GM12891 (cell line): Measurements from ENCODE around the gene EYS.
"Not testable (repeated sequence)": the region's sequence is repeated elsewhere in the genome, so short reads cannot be mapped to it uniquely, and the experiment has no call there.

Experiments
- DNase-seq: peaks from one replicate; pipeline ENCODE4 v3.0.0; 2011; ENCODE audit warnings: low spot score; ENCODE audit not compliant: insufficient read length
- FAIRE-seq: peaks from 2 replicates; lab custom pipeline; 2011; peaks lifted over from hg19 to GRCh38; lab: Jason Lieb, UNC
- PAX5 ChIP-seq: IDR thresholded peaks from 2 replicates; pipeline ENCODE4 v1.6.1; 2011; ENCODE audit warnings: low read length, moderate library complexity, mild to moderate bottlenecking; ENCODE audit not compliant: insufficient read depth, severe bottlenecking
- POLR2A ChIP-seq: IDR thresholded peaks from 2 replicates; pipeline ENCODE4 v1.6.1; 2011; ENCODE audit warnings: low read depth, low read length, control low read depth
- POLR2AphosphoS5 ChIP-seq: IDR thresholded peaks from 2 replicates; pipeline ENCODE4 v1.6.1; 2011; ENCODE audit warnings: low read depth, low read length, control low read depth
- POU2F2 ChIP-seq: IDR thresholded peaks from 2 replicates; pipeline ENCODE4 v1.6.1; 2011; ENCODE audit warnings: low read depth, mild to moderate bottlenecking, control low read depth, low read length, moderate library complexity
- SPI1 ChIP-seq: IDR thresholded peaks from 2 replicates; pipeline ENCODE4 v1.6.1; 2011; ENCODE audit warnings: low read depth, low read length, control low read depth
- TAF1 ChIP-seq: IDR thresholded peaks from 2 replicates; pipeline ENCODE4 v1.6.1; 2011; ENCODE audit warnings: low read depth, low read length, control low read depth

Gene EYS

GRCh38 chr6:63999613-64000012 lies 1707.4 kb downstream of the EYS start:
- no peak for FAIRE-seq
- no peak for DNase-seq
- no peak for TF ChIP-seq SPI1
- no peak for TF ChIP-seq TAF1
- no peak for TF ChIP-seq POLR2AphosphoS5
- TF ChIP-seq POLR2A, result no peak
- no peak for TF ChIP-seq PAX5
- no peak for TF ChIP-seq POU2F2

DNA sequence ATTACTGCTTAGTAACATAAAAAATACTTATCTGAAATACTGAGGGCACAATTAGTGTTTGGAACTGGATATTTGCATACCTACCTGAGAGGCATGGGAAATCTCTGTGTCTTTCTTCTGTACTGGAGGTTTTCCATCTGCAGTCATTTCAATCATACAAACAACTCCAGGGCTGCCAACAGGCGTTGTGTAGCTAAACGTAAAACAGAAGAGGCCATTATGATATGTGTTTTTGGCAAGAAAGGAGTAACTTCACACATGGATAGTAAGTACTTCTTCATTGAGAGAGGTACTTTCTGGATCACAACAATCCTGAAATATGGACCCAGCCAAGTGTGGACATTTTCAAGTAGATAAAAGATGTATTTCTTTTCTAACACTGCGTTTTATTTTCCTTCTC lies 1708.0 kb downstream of the EYS start:
- FAIRE-seq (no peak), DNase-seq (no peak)
- TF ChIP-seq POLR2A (no peak), TAF1 (no peak), POLR2AphosphoS5 (no peak), POU2F2 (no peak), PAX5 (no peak), SPI1 (no peak)

- no peak for FAIRE-seq
- no peak for DNase-seq
- TF ChIP-seq SPI1, result no peak
- TF ChIP-seq POU2F2, result no peak
- TF ChIP-seq TAF1, result no peak
- TF ChIP-seq POLR2AphosphoS5, result no peak
- TF ChIP-seq POLR2A, result no peak
- TF ChIP-seq PAX5, result no peak
Measured at GRCh38 chr6:63997734-63998133, 1709.3 kb downstream of the EYS start.

DNA sequence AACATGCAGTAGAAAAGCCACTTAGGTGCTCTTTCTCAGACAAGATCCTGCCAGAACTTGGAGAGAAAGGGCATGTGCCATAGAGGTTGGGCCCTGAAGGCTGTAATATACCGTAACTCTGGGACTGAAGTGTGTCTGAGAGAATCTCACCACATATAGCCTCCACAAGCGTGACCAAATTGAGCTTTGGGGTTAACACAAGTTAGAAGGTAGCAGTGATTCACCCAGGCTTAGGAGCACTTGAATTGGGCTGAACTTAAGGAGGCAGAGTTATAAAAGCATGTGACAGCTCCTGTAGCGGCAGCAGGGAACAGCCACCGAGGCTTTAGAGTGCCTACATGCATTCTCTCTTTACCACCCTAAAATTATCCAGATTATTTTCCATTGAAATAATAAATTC lies 1709.8 kb downstream of the EYS start:
- no peak for TF ChIP-seq SPI1
- TF ChIP-seq POLR2AphosphoS5, result no peak
- TF ChIP-seq POU2F2, result no peak
- TF ChIP-seq POLR2A, result no peak
- no peak for TF ChIP-seq TAF1
- TF ChIP-seq PAX5, result no peak
- DNase-seq (no peak), FAIRE-seq (no peak)

- DNase-seq, result no peak
- TF ChIP-seq PAX5, result no peak
- TF ChIP-seq POLR2A, result no peak
- no peak for TF ChIP-seq POU2F2
- TF ChIP-seq TAF1, result no peak
- no peak for TF ChIP-seq POLR2AphosphoS5
- no peak for TF ChIP-seq SPI1
- no peak for FAIRE-seq
Measured at GRCh38 chr6:63985223-63985622, 1721.8 kb downstream of the EYS start.

DNA sequence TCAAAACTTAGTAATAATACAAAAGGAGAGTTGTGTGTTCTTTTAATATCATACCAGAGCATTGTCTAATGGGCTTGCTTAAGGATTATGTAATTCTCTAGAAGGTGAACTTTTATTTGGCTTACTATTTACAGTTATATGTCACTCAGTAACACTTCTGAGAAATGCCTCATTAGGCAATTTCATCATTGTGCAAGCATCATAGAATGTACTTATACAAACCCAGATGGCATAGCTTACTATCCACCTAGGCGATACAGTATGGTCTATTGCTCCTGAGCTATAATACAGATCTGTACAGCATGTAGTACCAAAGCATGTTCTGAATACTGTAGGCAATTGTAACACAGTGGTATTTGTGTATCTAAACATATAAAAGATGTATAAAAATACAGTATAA lies 1731.3 kb downstream of the EYS start:
- no peak for TF ChIP-seq SPI1
- no peak for TF ChIP-seq POLR2A
- no peak for TF ChIP-seq TAF1
- no peak for TF ChIP-seq POU2F2
- no peak for FAIRE-seq
- DNase-seq, result no peak

GRCh38 chr6:63968650-63969049 lies 1738.4 kb downstream of the EYS start:
- DNase-seq (no peak), FAIRE-seq (no peak)
- TF ChIP-seq TAF1 (no peak), POLR2AphosphoS5 (no peak), POLR2A (no peak), PAX5 (no peak), POU2F2 (no peak), SPI1 (no peak)

DNA sequence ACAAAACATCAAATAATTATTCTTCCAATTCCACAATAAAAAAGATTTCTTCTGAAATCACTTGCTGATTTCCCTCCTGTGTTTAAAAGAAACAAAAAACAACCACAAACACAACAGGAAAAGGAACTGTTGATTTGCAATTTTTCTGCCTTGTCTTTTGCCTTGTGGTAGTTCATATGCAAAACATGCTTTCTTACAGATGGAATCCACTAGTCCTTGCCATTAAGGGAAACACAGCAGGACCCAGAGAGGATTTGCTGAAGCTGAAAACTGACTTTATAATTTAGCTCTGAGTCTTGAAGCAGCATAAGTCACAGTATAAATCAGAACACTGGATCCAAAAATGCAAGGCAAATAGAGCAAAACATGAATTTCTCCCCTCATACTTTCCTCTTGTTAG lies 1742.7 kb downstream of the EYS start:
- no peak for FAIRE-seq
- TF ChIP-seq POLR2A (no peak), POLR2AphosphoS5 (no peak), SPI1 (no peak), TAF1 (no peak), PAX5 (no peak), POU2F2 (no peak)
- DNase-seq, result no peak

- DNase-seq (no peak), FAIRE-seq (no peak)
- TF ChIP-seq POU2F2 (no peak), TAF1 (no peak), PAX5 (no peak), POLR2A (no peak), SPI1 (no peak), POLR2AphosphoS5 (no peak)
Measured at GRCh38 chr6:63963769-63964315, 1743.2 kb downstream of the EYS start.

DNA sequence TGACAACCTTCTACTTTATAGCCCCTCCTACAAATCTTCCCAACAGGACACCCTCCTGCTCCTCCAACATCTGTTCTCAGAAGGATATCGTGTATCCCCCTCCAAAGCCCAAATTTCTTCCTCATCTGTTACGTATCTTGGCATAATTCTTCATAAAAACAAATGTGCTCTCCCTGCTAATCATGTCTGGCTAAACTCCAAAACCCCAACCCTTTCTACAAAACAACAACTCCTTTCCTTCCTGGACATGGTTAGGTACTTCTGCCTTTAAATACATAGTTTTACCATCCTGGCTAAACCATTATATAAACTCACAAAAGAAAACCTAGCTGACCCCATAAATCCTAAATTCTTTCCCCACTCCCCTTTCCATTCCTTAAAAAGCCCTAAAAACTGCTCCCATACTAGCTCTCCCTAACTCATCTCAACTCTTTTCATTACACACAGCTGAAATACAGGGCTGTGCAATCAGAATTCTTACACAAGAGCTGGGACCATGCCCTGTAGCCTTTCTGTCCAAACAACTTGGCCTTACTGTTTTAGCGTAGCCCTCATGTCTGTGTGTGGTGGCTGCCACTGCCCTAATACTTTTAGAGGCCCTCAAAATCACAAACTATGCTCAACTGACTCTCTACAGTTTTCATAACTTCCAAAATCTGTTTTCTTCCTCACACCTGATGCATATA lies 1753.5 kb downstream of the EYS start:
- not testable (repeated sequence) for DNase-seq, FAIRE-seq

DNA sequence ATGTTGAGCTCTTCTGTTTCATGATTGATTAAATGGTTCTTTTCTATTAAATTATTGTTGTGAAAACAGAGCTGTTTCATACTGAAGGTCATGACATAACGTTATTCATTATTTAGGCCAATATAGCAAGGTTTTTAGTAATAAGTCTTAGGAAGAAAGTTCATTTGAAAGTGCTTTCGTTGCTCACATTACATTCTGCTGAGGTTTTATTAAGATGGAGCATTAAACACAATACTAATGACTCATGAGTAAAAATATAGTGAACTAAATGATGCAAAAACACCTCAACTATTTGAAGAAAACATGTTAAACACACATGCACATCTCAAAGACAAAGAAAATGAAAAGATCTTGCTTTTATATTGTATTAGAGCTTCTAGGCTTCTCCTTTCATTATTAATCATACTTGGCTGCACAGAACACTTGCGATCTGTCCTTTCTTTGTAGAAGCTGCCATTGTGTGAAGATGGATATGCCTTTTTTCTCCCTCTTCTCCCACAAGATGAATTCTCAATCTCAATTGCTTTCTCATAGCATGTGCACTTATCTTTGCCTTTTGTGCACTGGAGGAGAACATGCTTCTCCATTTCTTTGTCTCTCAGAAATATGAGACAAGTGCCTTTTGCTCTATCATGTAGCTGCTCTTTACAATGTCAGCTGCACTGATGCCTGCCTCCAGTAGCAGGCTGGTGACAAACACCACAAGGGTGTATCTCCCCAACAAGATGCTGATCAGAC lies 1759.1 kb downstream of the EYS start:
- no peak for FAIRE-seq
- DNase-seq, result no peak
- TF ChIP-seq SPI1, result no peak
- TF ChIP-seq POLR2AphosphoS5, result no peak
- TF ChIP-seq POLR2A, result no peak
- TF ChIP-seq POU2F2, result no peak
- TF ChIP-seq PAX5, result no peak
- no peak for TF ChIP-seq TAF1
